SK-N-SH treated with all-trans-retinoic acid at 6 μM for 48 hours (cell line): ENCODE results near the gene GAPVD1.

Source experiments
- CREB5 ChIP-seq: fragments of 250-450 bp; sonication (Bioruptor Pico); IDR thresholded peaks from 2 replicates; pipeline ENCODE4 v1.5.1; 2020; ENCODE audit warnings: low read depth, mild to moderate bottlenecking, moderate library complexity
- ESRRG ChIP-seq: fragments of 250-450 bp; sonication (Bioruptor Pico); IDR thresholded peaks from 2 replicates; pipeline ENCODE4 v1.6.1; 2021; ENCODE audit warnings: mild to moderate bottlenecking
- ZC3H10 ChIP-seq: fragments of 250-450 bp; sonication (Bioruptor Pico); IDR thresholded peaks from 2 replicates; pipeline ENCODE4 v1.5.1; 2021; ENCODE audit warnings: mild to moderate bottlenecking, moderate library complexity

DNA sequence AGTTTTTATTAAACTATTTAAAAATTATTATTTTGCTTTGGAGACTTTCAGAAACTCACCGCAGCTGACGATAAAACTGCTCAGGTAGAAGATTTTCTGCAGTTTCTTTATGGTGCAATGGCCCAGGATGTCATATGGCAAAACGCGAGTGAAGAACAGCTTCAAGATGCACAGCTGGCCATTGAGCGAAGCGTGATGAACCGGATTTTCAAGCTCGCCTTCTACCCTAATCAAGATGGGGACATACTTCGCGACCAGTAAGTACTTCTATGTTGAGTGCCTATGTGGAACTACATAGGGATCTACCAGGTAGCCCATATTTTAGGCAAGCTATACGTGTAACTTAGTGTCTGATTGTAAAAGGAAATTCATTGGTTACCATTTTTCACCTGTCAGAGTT, 94.0 kb downstream of the GAPVD1 start:
- TF ChIP-seq CREB5 (no peak), ESRRG (CRISPR knock-in tag) (no peak), ZC3H10 (CRISPR knock-in tag) (no peak)
